ENCODE results near the gene RBPJ.

RBPJ gene

GRCh38 chr4:26320538-26321372, at the start of gene RBPJ:
TSS of gene RBPJ (plus strand) at chr4:26321014. CDS start at chr4:26321029, 15 bp downstream.
- peak; percentile 87 for DNase-seq

- no peak for DNase-seq
These were observed 49.1 kb upstream of the RBPJ start for GRCh38 chr4:26271703-26272102.

- DNase-seq = no peak
These were observed 47.9 kb upstream of the RBPJ start for GRCh38 chr4:26272654-26273615.

GRCh38 chr4:26273616-26273980, 47.2 kb upstream of the RBPJ start:
- no peak for DNase-seq

- DNase-seq = no peak
These were observed 45.5 kb upstream of the RBPJ start for GRCh38 chr4:26275281-26275680.

GRCh38 chr4:26279446-26279845, 41.4 kb upstream of the RBPJ start:
- no peak for DNase-seq

GRCh38 chr4:26281881-26282280, 38.9 kb upstream of the RBPJ start:
- DNase-seq = no peak

GRCh38 chr4:26284536-26284935, 36.3 kb upstream of the RBPJ start:
- DNase-seq = no peak

GRCh38 chr4:26285272-26285671, 35.5 kb upstream of the RBPJ start:
- DNase-seq = no peak

GRCh38 chr4:26287756-26288155, 33.1 kb upstream of the RBPJ start:
- DNase-seq = no peak

GRCh38 chr4:26288355-26288909, 32.4 kb upstream of the RBPJ start:
- DNase-seq = peak; percentile 91

GRCh38 chr4:26289401-26289800, 31.4 kb upstream of the RBPJ start:
- no peak for DNase-seq

- DNase-seq = no peak
These were observed 30.5 kb upstream of the RBPJ start for GRCh38 chr4:26290321-26290720.

- no peak for DNase-seq
These were observed 25.9 kb upstream of the RBPJ start for GRCh38 chr4:26294904-26295303.

GRCh38 chr4:26296021-26296420, 24.8 kb upstream of the RBPJ start:
- DNase-seq = no peak

GRCh38 chr4:26296514-26296913, 24.3 kb upstream of the RBPJ start:
- no peak for DNase-seq

- DNase-seq = no peak
These were observed 23.6 kb upstream of the RBPJ start for GRCh38 chr4:26297219-26297618.

GRCh38 chr4:26298198-26298947, 22.4 kb upstream of the RBPJ start:
- no peak for DNase-seq

- DNase-seq = peak; percentile 54
These were observed 21.4 kb upstream of the RBPJ start for GRCh38 chr4:26299254-26299882.

GRCh38 chr4:26300314-26301307, 20.2 kb upstream of the RBPJ start:
- no peak for DNase-seq

Measured in activated CD4-positive, alpha-beta T cell treated with anti-CD3 and anti-CD28 coated beads, Interleukin-10, Interleukin-2, amounts not matched to agents 100 ng/mL and 50 ng/mL, durations not matched to agents 16 hours and 8 hours (primary cell).